Activated naive CD8-positive, alpha-beta T cell treated with anti-CD3 and anti-CD28 coated beads, Interleukin-2, amount 10 ng/mL, durations not matched to agents 7 days and 5 days (primary cell): Measurements from ENCODE around the gene TRIM2. TPM values are rescaled to one million over a fixed set of nuclear protein-coding genes. Genes with fewer than 3 reads are reported as not detected.

Experiments used
- ATAC-seq: fragments of 150-1000 bp; cut with Tn5 transposase; one replicate; pipeline ENCODE4 v1.10.0; 2021; ENCODE audit warnings: low read depth, moderate library complexity
- POLR2A ChIA-PET: fragments of 350-600 bp; sonication (Branson Sonifier 250); formaldehyde crosslinking; loops from one replicate; lab custom pipeline; 2021; ENCODE audit warnings: antibody characterized with exemption; lab: Charles Lee
- DNase-seq: peaks from one replicate; pipeline ENCODE4 v3.0.0; 2021
- H3K27ac Mint-ChIP-seq: one replicate; pipeline ENCODE4 v1.8.0; 2022; ENCODE audit warnings: mild to moderate bottlenecking, mixed read lengths
- H3K27me3 Mint-ChIP-seq: one replicate; pipeline ENCODE4 v1.8.0; 2022; ENCODE audit warnings: mild to moderate bottlenecking, moderate library complexity, mixed read lengths
- H3K36me3 Mint-ChIP-seq: one replicate; pipeline ENCODE4 v1.8.0; 2021; ENCODE audit warnings: mild to moderate bottlenecking, mixed read lengths
- H3K4me1 Mint-ChIP-seq: one replicate; pipeline ENCODE4 v1.8.0; 2021; ENCODE audit warnings: mixed read lengths
- H3K4me3 Mint-ChIP-seq: one replicate; pipeline ENCODE4 v1.8.0; 2022; ENCODE audit warnings: mild to moderate bottlenecking, moderate library complexity, mixed read lengths
- H3K9me3 Mint-ChIP-seq: one replicate; pipeline ENCODE4 v1.8.0; 2021; ENCODE audit warnings: mixed read lengths
- total RNA-seq, 2 experiments: library from RNA; stranded (reverse); gene quantifications; one replicate each; pipeline ENCODE4 v1.2.3, GENCODE V29; 2021

The TRIM2 gene
- total RNA-seq, 2 experiments from 2014 or later: 0.62 to 0.75 TPM

GRCh38 chr4:153220682-153221395, 16.6 kb downstream of the TRIM2 start:
- ATAC-seq: no peak
- peaks cover 46% of the 10 kb centered on the region for H3K27me3 Mint-ChIP-seq
- no peak overlapping the region for H3K27ac Mint-ChIP-seq

GRCh38 chr4:153221783-153222706, 17.8 kb downstream of the TRIM2 start:
- Mint-ChIP-seq H3K27ac (no peak overlapping the region), H3K27me3 (peaks cover 46% of the 10 kb centered on the region), H3K36me3 (peaks cover 2% of the 10 kb centered on the region), H3K4me1 (peaks cover 25% of the 10 kb centered on the region), H3K4me3 (peak overlapping the region; percentile 77), H3K9me3 (no peaks in the 10 kb centered on the region)
- peak; percentile 53 for ATAC-seq
- POLR2A ChIA-PET: no interaction called here
- peak; percentile 41 for DNase-seq

More at GRCh38 chr4:153220682-153221395, 16.6 kb downstream of the TRIM2 start:
- Mint-ChIP-seq H3K4me3 (no peak overlapping the region), H3K9me3 (no peaks in the 10 kb centered on the region), H3K36me3 (peaks cover 2% of the 10 kb centered on the region), H3K4me1 (peaks cover 25% of the 10 kb centered on the region)
- POLR2A ChIA-PET: no interaction called here
- DNase-seq: no peak

- ATAC-seq (peak; percentile 74), DNase-seq (peak; percentile 49)
- POLR2A ChIA-PET: no interaction called here
- H3K9me3 Mint-ChIP-seq: no peaks in the 10 kb centered on the region
- peaks cover 45% of the 10 kb centered on the region for H3K27me3 Mint-ChIP-seq
- H3K36me3 Mint-ChIP-seq: peaks cover 2% of the 10 kb centered on the region
- no peak overlapping the region for H3K27ac Mint-ChIP-seq
- H3K4me3 Mint-ChIP-seq: peak overlapping the region; percentile 77
- H3K4me1 Mint-ChIP-seq: peaks cover 24% of the 10 kb centered on the region
These were observed 18.6 kb downstream of the TRIM2 start for GRCh38 chr4:153222707-153223426.

GRCh38 chr4:153223427-153223801, 19.2 kb downstream of the TRIM2 start:
- Mint-ChIP-seq H3K4me3 (peak overlapping the region; percentile 67), H3K27ac (no peak overlapping the region), H3K27me3 (peaks cover 44% of the 10 kb centered on the region), H3K9me3 (no peaks in the 10 kb centered on the region), H3K4me1 (peaks cover 24% of the 10 kb centered on the region), H3K36me3 (peaks cover 2% of the 10 kb centered on the region)
- POLR2A ChIA-PET: no interaction called here
- DNase-seq: no peak
- no peak for ATAC-seq

- H3K4me3 Mint-ChIP-seq: peak overlapping the region; percentile 18
- peaks cover 24% of the 10 kb centered on the region for H3K4me1 Mint-ChIP-seq
- no peaks in the 10 kb centered on the region for H3K9me3 Mint-ChIP-seq
- POLR2A ChIA-PET: no interaction called here
- ATAC-seq: no peak
- H3K27me3 Mint-ChIP-seq: peaks cover 44% of the 10 kb centered on the region
- no peak overlapping the region for H3K27ac Mint-ChIP-seq
- H3K36me3 Mint-ChIP-seq: peaks cover 2% of the 10 kb centered on the region
- no peak for DNase-seq
These were observed 19.7 kb downstream of the TRIM2 start for GRCh38 chr4:153223930-153224329.

GRCh38 chr4:153224474-153224873, 20.2 kb downstream of the TRIM2 start:
- H3K27me3 Mint-ChIP-seq: peaks cover 44% of the 10 kb centered on the region
- H3K27ac Mint-ChIP-seq: no peak overlapping the region
- POLR2A ChIA-PET: no interaction called here
- H3K4me3 Mint-ChIP-seq: no peak overlapping the region
- DNase-seq (no peak), ATAC-seq (no peak)
- no peaks in the 10 kb centered on the region for H3K9me3 Mint-ChIP-seq
- H3K4me1 Mint-ChIP-seq: peaks cover 24% of the 10 kb centered on the region
- peaks cover 2% of the 10 kb centered on the region for H3K36me3 Mint-ChIP-seq

- no peaks in the 10 kb centered on the region for H3K36me3 Mint-ChIP-seq
- no peak overlapping the region for H3K4me3 Mint-ChIP-seq
- H3K27ac Mint-ChIP-seq: no peak overlapping the region
- ATAC-seq (no peak), DNase-seq (no peak)
- POLR2A ChIA-PET: no interaction called here
- no peaks in the 10 kb centered on the region for H3K9me3 Mint-ChIP-seq
- H3K27me3 Mint-ChIP-seq: peaks cover 33% of the 10 kb centered on the region
- peaks cover 18% of the 10 kb centered on the region for H3K4me1 Mint-ChIP-seq
These were observed 23.3 kb downstream of the TRIM2 start for GRCh38 chr4:153227469-153228075.

GRCh38 chr4:153228512-153229140, 24.4 kb downstream of the TRIM2 start:
- H3K27me3 Mint-ChIP-seq: peaks cover 30% of the 10 kb centered on the region
- no peak overlapping the region for H3K4me3 Mint-ChIP-seq
- H3K36me3 Mint-ChIP-seq: no peaks in the 10 kb centered on the region
- ATAC-seq (no peak), DNase-seq (no peak)
- peaks cover 24% of the 10 kb centered on the region for H3K4me1 Mint-ChIP-seq
- no peak overlapping the region for H3K27ac Mint-ChIP-seq
- no peaks in the 10 kb centered on the region for H3K9me3 Mint-ChIP-seq
- POLR2A ChIA-PET: no interaction called here

- no peak overlapping the region for H3K4me3 Mint-ChIP-seq
- H3K36me3 Mint-ChIP-seq: no peaks in the 10 kb centered on the region
- DNase-seq: no peak
- no peaks in the 10 kb centered on the region for H3K9me3 Mint-ChIP-seq
- peaks cover 23% of the 10 kb centered on the region for H3K27me3 Mint-ChIP-seq
- ATAC-seq: no peak
- POLR2A ChIA-PET: no interaction called here
- H3K4me1 Mint-ChIP-seq: peaks cover 21% of the 10 kb centered on the region
- H3K27ac Mint-ChIP-seq: no peak overlapping the region
These were observed 25.3 kb downstream of the TRIM2 start for GRCh38 chr4:153229545-153229944.

GRCh38 chr4:153232768-153233167, 28.5 kb downstream of the TRIM2 start:
- no peaks in the 10 kb centered on the region for H3K36me3 Mint-ChIP-seq
- no peak overlapping the region for H3K27ac Mint-ChIP-seq
- POLR2A ChIA-PET: interaction anchor here (0.7 kb wide), 1 partner anchor 1511 kb away, joined by 3 read pairs; the partner anchor contains the start of gene LRAT
- DNase-seq (no peak), ATAC-seq (no peak)
- no peak overlapping the region for H3K4me3 Mint-ChIP-seq
- H3K27me3 Mint-ChIP-seq: peaks cover 19% of the 10 kb centered on the region
- H3K9me3 Mint-ChIP-seq: no peaks in the 10 kb centered on the region
- peaks cover 12% of the 10 kb centered on the region for H3K4me1 Mint-ChIP-seq

GRCh38 chr4:153233761-153234371, 29.6 kb downstream of the TRIM2 start:
- DNase-seq: no peak
- peaks cover 14% of the 10 kb centered on the region for H3K27me3 Mint-ChIP-seq
- H3K4me1 Mint-ChIP-seq: peaks cover 12% of the 10 kb centered on the region
- no peak for ATAC-seq
- H3K9me3 Mint-ChIP-seq: no peaks in the 10 kb centered on the region
- POLR2A ChIA-PET: no interaction called here
- H3K4me3 Mint-ChIP-seq: no peak overlapping the region
- no peaks in the 10 kb centered on the region for H3K36me3 Mint-ChIP-seq
- H3K27ac Mint-ChIP-seq: no peak overlapping the region

GRCh38 chr4:153234885-153235284, 30.6 kb downstream of the TRIM2 start:
- ATAC-seq: no peak
- Mint-ChIP-seq H3K4me3 (no peak overlapping the region), H3K9me3 (no peaks in the 10 kb centered on the region), H3K36me3 (no peaks in the 10 kb centered on the region), H3K4me1 (peaks cover 12% of the 10 kb centered on the region), H3K27me3 (peaks cover 13% of the 10 kb centered on the region), H3K27ac (no peak overlapping the region)
- DNase-seq: no peak
- POLR2A ChIA-PET: no interaction called here
